Effector CD4-positive, alpha-beta T cell (primary cell): Measurements from ENCODE around the gene PTMA.
"Not testable (repeated sequence)": the region's sequence is repeated elsewhere in the genome, so short reads cannot be mapped to it uniquely, and the experiment has no call there.

ENCODE experiments used
- DNase-seq: peaks from one replicate; pipeline ENCODE4 v3.0.0-alpha.2; 2020

Gene PTMA

GRCh38 chr2:231696004-231696367 lies 12.3 kb upstream of the PTMA start:
- no peak for DNase-seq

DNA sequence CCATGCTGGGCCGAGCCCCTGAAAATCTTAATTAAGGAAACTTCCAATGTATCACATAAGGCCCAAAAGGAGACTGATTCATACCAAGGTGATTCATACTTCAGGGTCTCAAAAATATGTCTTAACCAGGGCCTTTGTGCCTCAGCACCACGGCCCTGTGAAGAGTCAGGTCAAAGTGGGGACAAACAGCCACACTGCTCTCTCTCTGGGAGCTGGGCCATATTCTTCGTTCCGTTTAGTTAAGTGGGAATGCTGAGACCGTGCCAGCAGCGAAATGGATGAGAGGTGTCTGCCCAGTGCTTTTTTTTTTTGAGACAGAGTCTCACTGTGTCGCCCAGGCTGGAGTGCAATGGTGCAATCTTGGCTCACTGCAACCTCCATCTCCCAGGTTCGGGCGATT lies 9.3 kb upstream of the PTMA start:
- no peak for DNase-seq

GRCh38 chr2:231701456-231702373 lies 6.6 kb upstream of the PTMA start:
- no peak for DNase-seq

- DNase-seq, result no peak
These were observed 4.3 kb upstream of the PTMA start for GRCh38 chr2:231704017-231704416.

DNA sequence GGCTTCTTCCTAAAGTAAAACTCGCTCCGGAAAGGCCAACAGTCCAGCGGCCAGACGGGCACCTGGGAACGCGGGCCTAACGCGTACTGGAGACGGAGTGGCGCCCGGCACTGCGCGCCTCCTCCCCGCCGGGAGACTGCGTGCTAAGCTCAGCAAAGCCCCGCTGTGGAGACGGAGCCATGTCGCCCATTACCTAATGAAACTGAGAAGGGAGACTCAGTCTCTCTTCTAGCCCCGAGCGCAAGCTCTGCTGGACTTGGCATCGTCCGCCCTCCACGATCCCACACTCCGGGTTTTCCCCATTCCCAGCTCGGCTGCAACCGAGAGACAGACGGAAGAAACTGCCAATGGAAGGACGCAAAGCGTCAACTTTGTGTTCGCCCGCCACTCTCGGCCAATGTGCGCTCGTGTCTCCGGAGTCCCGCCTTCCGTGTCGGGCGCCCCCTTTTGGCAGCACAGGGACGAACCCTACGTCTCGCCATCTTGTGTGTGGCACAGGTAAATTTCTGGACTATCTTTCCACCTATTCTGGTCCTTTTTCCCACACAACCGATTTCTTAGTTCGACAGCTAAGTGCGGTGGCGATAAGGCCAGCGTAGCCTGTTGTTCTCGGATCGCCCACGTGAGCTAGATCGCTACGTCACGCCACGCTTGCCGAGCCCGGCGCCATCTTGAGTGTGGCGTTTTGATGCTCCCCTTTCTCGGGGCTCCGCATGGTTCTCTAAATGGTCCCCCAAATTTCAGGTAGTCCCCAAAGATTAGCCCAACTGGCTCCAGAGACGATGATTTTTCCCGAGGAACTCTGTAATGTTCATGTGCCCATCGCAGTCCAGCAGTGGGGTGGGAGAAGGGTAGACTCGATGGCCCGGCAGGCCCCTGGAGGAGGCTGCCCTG lies 1.3 kb upstream of the PTMA start:
- DNase-seq, result peak; percentile 97

- DNase-seq, result peak; percentile 39
These were observed 749 bp upstream of the PTMA start for GRCh38 chr2:231707625-231707926.

DNA sequence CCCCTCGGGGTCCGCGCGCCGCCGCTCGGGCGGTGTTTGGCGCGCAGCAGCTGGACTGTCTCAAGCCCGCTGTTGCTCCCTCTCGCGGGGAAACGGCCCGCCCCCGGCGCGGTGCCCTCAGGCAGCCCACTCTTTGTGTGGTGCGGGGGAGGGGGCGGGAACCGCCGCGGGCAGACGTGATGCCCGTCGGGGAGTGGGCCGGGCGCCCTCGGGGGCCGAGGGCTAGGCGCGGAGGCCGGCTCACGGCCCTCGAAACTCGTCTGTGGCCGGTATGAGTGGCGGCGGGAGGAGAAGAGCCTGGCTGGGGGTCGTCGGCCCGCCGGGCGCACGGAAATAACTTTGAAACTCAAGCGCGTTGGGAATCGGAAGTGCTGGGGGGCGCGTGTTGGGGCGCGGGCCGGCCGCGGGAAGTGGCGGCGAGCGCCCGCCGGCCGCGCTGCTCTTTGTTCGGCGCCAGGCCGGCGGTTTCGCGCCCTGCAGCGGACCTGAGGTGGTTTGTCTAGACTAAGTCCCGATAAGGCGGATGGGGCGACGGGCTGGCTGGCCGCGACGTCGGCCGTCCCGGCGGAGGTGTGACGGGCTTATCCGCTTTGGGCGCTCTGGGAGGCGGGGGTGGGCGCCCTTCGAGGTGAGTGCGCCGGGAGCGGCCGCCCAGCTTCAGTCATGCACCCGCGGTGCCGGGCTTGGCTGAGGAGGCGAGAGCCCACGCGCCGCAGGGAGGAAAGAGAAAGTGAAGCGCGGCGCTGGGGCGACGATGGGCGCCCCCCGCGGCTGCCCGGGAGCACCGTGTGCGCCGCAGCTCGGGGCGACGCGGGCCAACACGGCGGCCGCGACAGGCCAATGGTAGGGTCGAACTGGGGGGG lies 679 bp downstream of the PTMA start:
- DNase-seq, result peak; percentile 28

GRCh38 chr2:231709636-231709980 lies 1.3 kb downstream of the PTMA start:
- no peak for DNase-seq

DNA sequence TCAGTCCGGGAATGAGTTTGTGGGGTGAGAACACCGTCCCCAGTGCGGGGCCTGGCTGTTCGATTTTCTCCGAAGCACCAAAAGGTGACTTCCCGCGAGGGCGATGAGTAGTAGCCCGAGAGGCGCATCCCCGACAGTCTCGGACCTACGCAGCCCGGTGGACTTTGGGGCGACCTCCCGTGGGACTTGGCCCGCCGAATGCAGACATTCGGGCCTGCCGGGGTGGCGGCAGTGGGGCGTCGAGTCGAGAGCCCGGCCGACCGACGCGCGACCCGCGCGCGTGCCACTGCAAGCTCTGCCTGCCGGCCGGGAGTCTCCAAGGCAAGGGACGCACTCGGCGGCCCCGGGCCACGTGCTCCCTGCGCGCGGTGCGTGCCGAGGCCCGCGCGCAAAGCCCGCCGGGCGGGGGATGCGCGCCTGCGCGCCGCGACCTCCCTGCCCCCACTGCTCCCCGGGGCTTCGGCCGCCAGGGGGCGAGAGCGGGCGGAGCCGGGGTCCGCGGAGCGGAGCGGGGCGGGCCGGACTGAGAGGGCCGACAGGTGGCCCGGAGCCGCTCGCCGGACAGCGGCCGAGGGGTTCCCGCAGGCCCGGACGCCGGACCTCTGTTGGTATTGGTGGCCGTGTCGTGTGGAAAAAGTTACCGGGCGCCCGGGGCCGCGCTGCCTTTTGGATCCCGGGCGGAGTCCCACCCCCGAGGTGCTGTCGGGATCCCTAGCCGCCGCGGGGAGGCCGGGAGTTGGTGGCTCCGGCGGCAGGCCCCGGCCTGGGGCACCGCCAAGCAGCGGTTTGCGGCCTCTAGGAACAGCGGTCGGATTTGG lies 1.9 kb downstream of the PTMA start:
- peak; percentile 78 for DNase-seq

DNA sequence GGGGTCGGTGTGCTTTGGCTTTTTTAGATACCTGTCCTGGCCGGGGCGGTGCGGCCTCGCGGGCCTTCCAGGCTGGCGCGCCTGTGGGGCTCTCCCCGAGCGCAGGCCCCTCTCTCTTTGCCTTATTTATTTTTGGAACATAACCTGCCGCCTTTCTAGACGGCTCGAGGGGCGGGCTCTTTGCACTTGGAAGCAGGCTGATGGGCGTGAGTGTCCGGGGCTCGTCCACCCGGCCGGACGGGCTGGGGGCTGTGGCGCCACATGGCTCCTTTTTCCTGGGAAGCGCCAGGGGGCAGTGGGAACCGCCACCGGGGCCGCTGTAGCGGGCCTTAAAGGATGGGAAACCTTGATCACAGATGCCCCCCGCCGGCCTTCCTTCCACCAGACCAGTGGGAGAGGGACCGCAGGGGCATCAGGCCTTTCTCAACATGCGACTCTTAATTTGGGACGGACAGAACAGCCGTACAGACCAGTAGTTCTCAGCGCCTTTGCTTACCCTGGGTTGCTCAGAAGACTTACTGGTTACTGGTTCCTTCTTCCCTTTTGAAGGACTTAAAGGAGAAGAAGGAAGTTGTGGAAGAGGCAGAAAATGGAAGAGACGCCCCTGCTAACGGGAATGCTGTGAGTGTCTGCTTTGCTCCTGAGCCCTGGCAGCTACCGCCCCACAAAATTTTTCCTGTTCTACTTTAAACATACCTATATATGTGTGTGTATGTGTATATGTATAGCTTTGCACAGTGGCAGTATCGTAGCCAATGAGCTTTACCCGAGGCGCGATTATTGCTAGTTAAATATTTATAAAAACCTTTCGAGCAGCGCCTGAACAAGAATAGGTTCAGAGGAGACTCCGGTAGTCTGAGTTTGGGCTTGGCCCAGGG lies 2.7 kb downstream of the PTMA start:
- DNase-seq, result no peak

- DNase-seq, result peak; percentile 26
These were observed 3.5 kb downstream of the PTMA start for GRCh38 chr2:231711677-231712450.

DNA sequence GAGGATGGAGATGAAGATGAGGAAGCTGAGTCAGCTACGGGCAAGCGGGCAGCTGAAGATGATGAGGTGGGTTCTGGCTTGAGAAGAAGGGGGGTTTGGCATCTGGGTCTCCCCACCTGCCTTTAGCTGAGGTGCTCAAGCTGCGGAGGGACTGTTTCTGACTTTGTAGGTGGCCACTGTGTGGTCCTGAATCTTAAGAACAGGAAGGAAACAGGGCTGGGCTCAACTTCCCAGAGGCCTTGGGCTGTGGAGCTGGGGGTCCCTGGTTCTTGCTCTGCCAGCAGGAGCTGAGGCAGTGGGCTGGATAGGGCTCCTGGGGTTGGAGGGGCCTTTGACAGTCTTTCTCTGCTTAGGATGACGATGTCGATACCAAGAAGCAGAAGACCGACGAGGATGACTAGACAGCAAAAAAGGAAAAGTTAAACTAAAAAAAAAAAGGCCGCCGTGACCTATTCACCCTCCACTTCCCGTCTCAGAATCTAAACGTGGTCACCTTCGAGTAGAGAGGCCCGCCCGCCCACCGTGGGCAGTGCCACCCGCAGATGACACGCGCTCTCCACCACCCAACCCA lies 4.2 kb downstream of the PTMA start:
- peak; percentile 30 for DNase-seq

GRCh38 chr2:231713406-231713729 lies 5.0 kb downstream of the PTMA start:
- DNase-seq, result not testable (repeated sequence)

GRCh38 chr2:231713730-231714638 lies 5.7 kb downstream of the PTMA start:
- DNase-seq, result peak; percentile 88

DNA sequence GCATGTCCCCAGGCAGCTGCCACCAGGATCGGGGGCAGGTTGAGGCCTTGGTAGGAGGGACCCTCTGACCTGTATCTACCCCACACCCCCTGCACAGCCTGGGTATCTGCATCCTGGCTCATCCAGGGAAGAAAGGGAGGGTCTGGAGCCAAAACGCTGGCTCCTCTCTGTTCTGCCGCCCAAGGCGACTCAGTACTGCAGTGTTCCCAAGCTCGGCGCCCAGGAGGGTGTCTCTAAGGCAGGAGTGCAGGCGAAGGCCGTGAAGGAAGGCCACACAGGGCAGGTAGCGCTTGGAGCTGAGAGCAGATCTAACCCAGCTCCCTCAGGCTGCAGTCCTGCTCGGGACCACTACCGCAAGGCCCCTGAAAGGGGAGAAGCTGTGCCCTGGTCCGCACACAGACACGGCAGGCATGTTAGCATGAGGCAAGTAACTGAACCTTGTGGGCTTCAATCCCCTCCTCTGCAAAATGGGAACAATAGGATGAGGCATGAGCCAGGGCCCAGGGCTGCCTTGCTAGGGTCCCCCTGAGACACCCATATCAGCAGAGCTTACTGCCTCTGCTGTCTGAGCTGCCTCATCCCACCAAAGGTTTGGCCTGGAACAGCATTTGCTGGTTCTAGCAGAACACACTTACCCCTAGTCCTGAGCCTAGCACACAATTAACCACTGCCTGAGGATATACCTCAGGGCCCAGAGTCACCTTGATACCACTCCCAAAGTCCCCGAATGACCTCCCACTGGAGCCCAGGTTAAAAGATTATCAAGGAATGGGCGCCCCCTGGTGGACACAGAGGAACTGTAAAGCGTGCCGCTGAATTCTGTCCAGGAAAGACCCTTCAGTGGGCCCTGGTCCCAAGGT lies 6.5 kb downstream of the PTMA start:
- DNase-seq, result peak; percentile 81

DNA sequence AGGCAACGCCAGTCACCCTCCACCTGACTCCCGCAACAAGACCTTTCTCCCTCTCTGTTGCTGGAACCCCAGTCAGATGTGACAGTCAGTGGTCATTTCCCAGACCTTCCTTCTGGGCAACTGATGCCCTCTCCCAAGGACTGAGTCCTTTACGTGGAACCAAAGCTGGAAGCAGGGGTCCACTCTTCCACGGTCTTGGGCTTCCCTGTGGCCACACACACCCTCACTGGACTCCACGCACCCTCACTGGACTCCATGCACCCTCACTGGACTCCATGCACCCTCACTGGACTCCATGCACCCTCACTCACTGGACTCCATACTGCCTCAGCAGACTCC lies 7.1 kb downstream of the PTMA start:
- DNase-seq, result no peak

DNA sequence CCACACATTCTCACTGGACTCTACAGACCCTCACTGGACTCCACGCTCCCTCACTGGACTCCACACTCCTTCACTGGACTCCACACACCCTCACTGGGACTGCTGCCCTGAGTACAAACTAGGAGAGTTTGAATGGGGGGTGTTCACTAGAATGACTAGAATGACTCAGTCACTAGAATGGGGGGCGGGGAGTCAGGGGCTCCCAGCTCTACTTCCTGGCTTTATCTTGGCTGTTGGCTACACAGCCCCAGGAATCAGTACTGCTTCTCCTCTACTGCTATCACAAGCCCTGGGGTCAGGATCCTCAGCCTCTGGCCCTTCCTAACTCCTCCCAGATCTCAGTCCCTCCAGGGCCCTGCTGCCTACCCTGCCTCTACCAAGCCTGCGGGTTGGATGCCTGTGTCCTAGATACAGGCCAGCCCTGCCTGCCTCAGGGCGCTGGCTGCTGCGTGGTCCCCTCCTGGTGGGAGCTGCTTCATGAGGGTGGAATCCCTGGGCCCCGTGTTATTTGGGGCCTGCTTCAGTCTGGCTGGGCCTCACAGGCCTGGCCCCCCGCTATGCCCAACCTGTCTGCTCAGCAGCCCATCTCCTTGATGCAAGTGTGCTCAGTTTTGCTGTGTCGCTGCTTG lies 7.8 kb downstream of the PTMA start:
- DNase-seq, result no peak
